LNCaP clone FGC (cell line): ENCODE measurements around the gene ASB7.
"Not testable (repeated sequence)": the region's sequence is repeated elsewhere in the genome, so short reads cannot be mapped to it uniquely, and the experiment has no call there.

Source experiments
- DNase-seq: peaks from one replicate; pipeline ENCODE4 v3.0.0-alpha.2; 2011; ENCODE audit warnings: low read depth
- H3K4me3 ChIP-seq: 2 replicates; pipeline ENCODE4 v1.5.1; 2011; ENCODE audit warnings: mild to moderate bottlenecking, low read depth, low read length, control low read depth
- CTCF ChIP-seq: IDR thresholded peaks from 2 replicates; pipeline ENCODE4 v1.5.1; 2012; ENCODE audit warnings: mild to moderate bottlenecking; ENCODE audit not compliant: control insufficient read depth, insufficient read depth; ENCODE audit errors: extremely low read depth

ASB7 gene

GRCh38 chr15:100573526-100573925, 28.9 kb upstream of the ASB7 start:
- no peak for TF ChIP-seq CTCF
- no peak overlapping the region for H3K4me3 ChIP-seq
- no peak for DNase-seq

GRCh38 chr15:100580414-100580813, 22.0 kb upstream of the ASB7 start:
- no peak for TF ChIP-seq CTCF
- H3K4me3 ChIP-seq = no peak overlapping the region
- DNase-seq = no peak

DNA sequence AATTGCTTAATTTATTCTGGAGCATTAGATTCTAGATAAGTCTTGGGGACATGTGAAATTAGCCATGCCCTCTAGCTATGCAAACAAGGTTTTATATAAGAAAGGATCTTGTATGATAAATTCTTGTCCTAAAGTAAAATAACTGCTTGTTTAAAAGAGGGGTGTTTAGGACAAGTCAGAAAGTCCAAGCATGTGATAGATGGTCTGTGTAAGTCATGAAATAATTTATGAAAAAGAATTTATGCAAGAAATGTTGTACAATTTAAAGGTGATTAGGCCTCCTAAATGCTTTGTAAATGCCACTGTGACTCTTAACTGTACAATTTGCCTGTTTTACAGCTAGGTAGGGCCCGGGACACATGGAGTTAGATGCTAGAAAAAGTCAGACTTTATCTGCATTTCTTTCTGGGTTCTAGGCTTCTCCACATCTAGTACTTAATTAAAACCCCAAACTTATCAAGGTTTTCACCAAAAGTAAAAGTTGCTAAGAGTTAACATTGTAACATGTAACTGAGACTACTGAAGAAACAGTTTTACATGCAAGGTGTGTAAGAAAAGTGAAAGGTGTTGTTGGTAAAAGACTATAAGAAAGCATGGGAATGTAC, 13.6 kb upstream of the ASB7 start:
- no peak for TF ChIP-seq CTCF
- DNase-seq = no peak
- H3K4me3 ChIP-seq = no peak overlapping the region

- H3K4me3 ChIP-seq, DNase-seq: not testable (repeated sequence)
Measured at GRCh38 chr15:100591163-100591562, 11.2 kb upstream of the ASB7 start.

GRCh38 chr15:100591835-100592234, 10.6 kb upstream of the ASB7 start:
- no peak for DNase-seq
- no peak for TF ChIP-seq CTCF
- H3K4me3 ChIP-seq = no peak overlapping the region

GRCh38 chr15:100592898-100593297, 9.5 kb upstream of the ASB7 start:
- TF ChIP-seq CTCF = no peak
- H3K4me3 ChIP-seq = no peak overlapping the region
- no peak for DNase-seq

DNA sequence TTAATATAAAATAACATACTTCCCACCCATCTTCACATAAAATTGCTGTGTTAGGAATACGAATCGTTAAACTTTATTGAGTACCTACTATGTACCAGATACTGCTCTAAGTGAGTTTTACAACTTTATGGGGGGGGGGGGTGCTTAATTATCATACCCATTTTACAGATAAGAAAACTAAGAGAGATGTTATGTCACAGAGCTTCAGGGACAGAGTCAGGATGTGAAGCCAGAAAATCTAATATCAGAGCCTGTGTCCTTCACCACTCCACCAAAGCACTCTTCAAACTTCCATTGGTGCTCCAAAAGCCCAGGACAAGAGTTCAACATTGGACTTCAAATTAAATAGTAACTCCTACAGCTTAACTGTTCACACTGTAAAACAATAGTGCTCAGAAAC, 9.0 kb upstream of the ASB7 start:
- no peak overlapping the region for H3K4me3 ChIP-seq
- DNase-seq = no peak
- TF ChIP-seq CTCF = no peak

- TF ChIP-seq CTCF = no peak
- no peak for DNase-seq
- no peak overlapping the region for H3K4me3 ChIP-seq
Measured at GRCh38 chr15:100595964-100596363, 6.4 kb upstream of the ASB7 start.
